ENCODE data around the gene THAP4. TPM values are rescaled to one million over a fixed set of nuclear protein-coding genes. Genes with fewer than 3 reads are reported as not detected.

The THAP4 gene
- total and polyA plus RNA-seq, 2 of the 13 experiments (the other 11 are each of a cell fraction or from before 2014, with no cell fraction given) = 59.7 to 75.7 TPM

DNA sequence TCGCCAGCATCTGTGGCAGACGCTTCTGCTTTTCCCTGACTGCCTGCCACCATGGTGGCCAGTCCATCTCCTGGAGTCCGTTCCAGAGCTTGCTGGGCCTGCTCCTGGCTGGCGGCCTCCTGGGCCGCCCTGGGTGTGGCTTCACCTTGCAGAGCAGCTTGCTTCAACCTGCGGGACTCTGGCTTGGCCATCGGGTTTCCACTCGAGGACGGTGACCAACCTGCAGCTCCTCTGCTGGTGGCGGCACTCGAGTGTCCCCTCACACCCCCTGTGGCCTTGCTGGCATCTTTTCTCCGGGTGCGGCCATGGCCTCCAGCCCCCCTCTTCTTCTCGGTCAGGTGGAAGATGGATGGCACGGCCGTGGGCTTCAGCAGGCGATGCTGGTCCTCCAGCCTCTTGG is 3.4 kb downstream of the THAP4 start:
- Histone ChIP-seq H3K79me2 (ENCODE audit: insufficient read depth, low read length) (peaks cover 76% of the 10 kb centered on the region), H3K36me3 (replicated peaks in 1 of 2; ENCODE audit: control insufficient read depth in 1 of 2, insufficient read depth in 2 of 2, low read length in 2 of 2) (peaks cover 18 to 54% of the 10 kb centered on the region in 2 experiments), H3K9ac (ENCODE audit: insufficient read depth, low read depth, low read length) (no peak overlapping the region), H3K9me3 (ENCODE audit: low read length) (no peaks in the 10 kb centered on the region), H3K27me3 (ENCODE audit: control insufficient read depth in 1 of 2, insufficient read depth in 2 of 2, low read length in 2 of 2) (no peaks in the 10 kb centered on the region; a peak in 1 of 5 replicates), H3K4me1 (ENCODE audit: insufficient read depth, low read length) (peaks cover 18% of the 10 kb centered on the region), H3K4me3 (replicated peaks in 1 of 3; ENCODE audit: insufficient read depth in 1 of 3, low read depth in 2 of 3, low read length in 3 of 3) (no peak overlapping the region), H3K4me2 (ENCODE audit: low read depth, low read length) (no peak overlapping the region), H2AFZ (ENCODE audit: low read length) (no peak overlapping the region), H4K20me1 (ENCODE audit: insufficient read depth, low read length) (peaks cover 10% of the 10 kb centered on the region), H3K27ac (ENCODE audit: extremely low read length, insufficient read depth, low read length) (no peak overlapping the region)
- in situ Hi-C loops (cut with HindIII; ENCODE audit: extremely low pct_ligation_motif_present, low pct_unique_long_range_greater_than_20kb) (loop anchor here (25.0 kb wide), 1 partner anchor 771 kb away; the partner anchor contains the start of gene AGXT), intact Hi-C loops (cut with micrococcal nuclease; ENCODE audit: unreplicated experiment) (no loop called here)
- ChIA-PET CTCF (ENCODE audit: low intra/inter-chr PET ratio, low total read pairs) (no interaction called here), POLR2A (interaction anchor here (0.9 kb wide), 1 partner anchor 53 kb away, joined by 3 read pairs; the partner anchor contains the start of gene DTYMK)
- no peak for DNase-seq (ENCODE audit: low spot score)
- TF ChIP-seq, protein P1, sequence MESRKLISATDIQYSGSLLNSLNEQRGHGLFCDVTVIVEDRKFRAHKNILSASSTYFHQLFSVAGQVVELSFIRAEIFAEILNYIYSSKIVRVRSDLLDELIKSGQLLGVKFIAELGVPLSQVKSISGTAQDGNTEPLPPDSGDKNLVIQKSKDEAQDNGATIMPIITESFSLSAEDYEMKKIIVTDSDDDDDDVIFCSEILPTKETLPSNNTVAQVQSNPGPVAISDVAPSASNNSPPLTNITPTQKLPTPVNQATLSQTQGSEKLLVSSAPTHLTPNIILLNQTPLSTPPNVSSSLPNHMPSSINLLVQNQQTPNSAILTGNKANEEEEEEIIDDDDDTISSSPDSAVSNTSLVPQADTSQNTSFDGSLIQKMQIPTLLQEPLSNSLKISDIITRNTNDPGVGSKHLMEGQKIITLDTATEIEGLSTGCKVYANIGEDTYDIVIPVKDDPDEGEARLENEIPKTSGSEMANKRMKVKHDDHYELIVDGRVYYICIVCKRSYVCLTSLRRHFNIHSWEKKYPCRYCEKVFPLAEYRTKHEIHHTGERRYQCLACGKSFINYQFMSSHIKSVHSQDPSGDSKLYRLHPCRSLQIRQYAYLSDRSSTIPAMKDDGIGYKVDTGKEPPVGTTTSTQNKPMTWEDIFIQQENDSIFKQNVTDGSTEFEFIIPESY (CRISPR knock-in tag; IDR thresholded peaks at IDR 0.05) = peak; percentile 93
- TF ChIP-seq, protein P2, sequence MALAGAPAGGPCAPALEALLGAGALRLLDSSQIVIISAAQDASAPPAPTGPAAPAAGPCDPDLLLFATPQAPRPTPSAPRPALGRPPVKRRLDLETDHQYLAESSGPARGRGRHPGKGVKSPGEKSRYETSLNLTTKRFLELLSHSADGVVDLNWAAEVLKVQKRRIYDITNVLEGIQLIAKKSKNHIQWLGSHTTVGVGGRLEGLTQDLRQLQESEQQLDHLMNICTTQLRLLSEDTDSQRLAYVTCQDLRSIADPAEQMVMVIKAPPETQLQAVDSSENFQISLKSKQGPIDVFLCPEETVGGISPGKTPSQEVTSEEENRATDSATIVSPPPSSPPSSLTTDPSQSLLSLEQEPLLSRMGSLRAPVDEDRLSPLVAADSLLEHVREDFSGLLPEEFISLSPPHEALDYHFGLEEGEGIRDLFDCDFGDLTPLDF (CRISPR knock-in tag; IDR thresholded peaks at IDR 0.05) = no peak
- TF ChIP-seq AGO2 (optimal IDR thresholded peaks at IDR 0.05; ENCODE audit: low read depth, low read length) = peak; percentile 36
- TF ChIP-seq, protein P3, sequence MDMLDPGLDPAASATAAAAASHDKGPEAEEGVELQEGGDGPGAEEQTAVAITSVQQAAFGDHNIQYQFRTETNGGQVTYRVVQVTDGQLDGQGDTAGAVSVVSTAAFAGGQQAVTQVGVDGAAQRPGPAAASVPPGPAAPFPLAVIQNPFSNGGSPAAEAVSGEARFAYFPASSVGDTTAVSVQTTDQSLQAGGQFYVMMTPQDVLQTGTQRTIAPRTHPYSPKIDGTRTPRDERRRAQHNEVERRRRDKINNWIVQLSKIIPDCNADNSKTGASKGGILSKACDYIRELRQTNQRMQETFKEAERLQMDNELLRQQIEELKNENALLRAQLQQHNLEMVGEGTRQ (IDR thresholded peaks at IDR 0.05; ENCODE audit: low read depth, low read length) = peak; percentile 4; the same call in 1 of the 2 replicates
- TF ChIP-seq, protein P3 (CRISPR knock-in tag; IDR thresholded peaks at IDR 0.05; ENCODE audit: borderline replicate concordance) = no peak
- ATAC-seq = no peak
- 100% methylated on average over 11 of the region's 17 CpGs for WGBS (ENCODE audit: low lambda C conversion rate)
- no peak for FAIRE-seq
- BruUV-seq (replicated peaks) = no TSS peak
